Measurements from ENCODE around the gene SIRT5.

DNA sequence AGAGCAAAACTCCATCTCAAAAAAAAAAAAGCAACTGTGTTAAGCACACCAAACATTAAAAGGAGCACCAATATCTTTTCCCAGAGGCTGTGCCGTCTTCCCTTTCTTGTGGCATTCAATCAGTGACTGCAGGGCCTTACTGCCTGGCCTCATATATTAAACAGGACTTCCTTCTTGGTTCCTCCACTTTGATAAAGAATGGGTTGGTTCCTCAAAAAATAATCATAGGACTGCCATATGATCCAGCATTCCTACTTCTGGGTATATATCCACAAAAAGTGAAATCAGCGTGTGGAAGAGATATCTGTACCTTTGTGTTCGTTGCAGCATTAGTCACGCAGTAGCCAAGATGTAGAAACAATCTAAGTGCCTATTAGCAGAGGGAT lies 46.7 kb upstream of the SIRT5 start:
- TF ChIP-seq YY1 (IDR thresholded peaks at IDR 0.05; ENCODE audit: insufficient read depth, insufficient read length) (no peak), SUZ12 (IDR thresholded peaks at IDR 0.05; ENCODE audit: extremely low read depth, insufficient read depth, insufficient read length) (no peak), ZNF274 (IDR thresholded peaks at IDR 0.05; ENCODE audit: low read depth, low read length) (no peak)
